HepG2 (cell line): ENCODE measurements around the gene ZNF48. TPM values are rescaled to one million over a fixed set of nuclear protein-coding genes. Genes with fewer than 3 reads are reported as not detected.

Experiments used
- CREBL2 ChIP-seq: sonication (generic); formaldehyde crosslinking; IDR thresholded peaks from 2 replicates; pipeline ENCODE4 v1.8.1; 2023; ENCODE audit warnings: missing genetic modification reagents, mild to moderate bottlenecking, borderline replicate concordance
- GTF2F1 ChIP-seq: fragments of 150-350 bp; IDR thresholded peaks from 2 replicates; pipeline ENCODE4 v1.6.1; 2014; ENCODE audit warnings: low read length
- HDAC1 ChIP-seq: sonication (generic); formaldehyde crosslinking; IDR thresholded peaks from 2 replicates; pipeline ENCODE4 v1.5.1; 2020; ENCODE audit warnings: mild to moderate bottlenecking, missing genetic modification reagents
- HMG20A ChIP-seq: IDR thresholded peaks from 2 replicates; pipeline ENCODE4 v1.6.1; 2016; ENCODE audit warnings: borderline replicate concordance
- HOXA3 ChIP-seq: sonication (generic); formaldehyde crosslinking; IDR thresholded peaks from 2 replicates; pipeline ENCODE4 v1.5.0; 2020; ENCODE audit warnings: missing genetic modification reagents
- HOXA5 ChIP-seq: sonication (generic); formaldehyde crosslinking; IDR thresholded peaks from 2 replicates; pipeline ENCODE4 v1.4.0; 2020; ENCODE audit warnings: missing genetic modification reagents
- IRX3 ChIP-seq: sonication (generic); formaldehyde crosslinking; IDR thresholded peaks from 2 replicates; pipeline ENCODE4 v1.8.1; 2023; ENCODE audit warnings: mild to moderate bottlenecking, low read depth, missing genetic modification reagents, borderline replicate concordance
- KDM5A ChIP-seq: fragments of 200-600 bp; sonication (generic); IDR thresholded peaks from 2 replicates; pipeline ENCODE4 v1.7.0; 2018; ENCODE audit warnings: antibody characterized with exemption, mild to moderate bottlenecking, low read length, borderline replicate concordance
- NFIB ChIP-seq: sonication (generic); formaldehyde crosslinking; IDR thresholded peaks from 2 replicates; pipeline ENCODE4 v1.9.0; 2021; ENCODE audit warnings: missing genetic modification reagents, mild to moderate bottlenecking, borderline replicate concordance
- NR1H2 ChIP-seq: sonication (generic); formaldehyde crosslinking; IDR thresholded peaks from 2 replicates; pipeline ENCODE4 v1.8.1; 2022; ENCODE audit warnings: low read depth, missing genetic modification reagents, borderline replicate concordance
- SAP130 ChIP-seq: IDR thresholded peaks from 2 replicates; pipeline ENCODE4 v1.6.1; 2016; ENCODE audit warnings: low read depth
- SIN3A ChIP-seq: IDR thresholded peaks from 2 replicates; pipeline ENCODE4 v1.6.1; 2011; ENCODE audit warnings: low read depth, mild to moderate bottlenecking, control low read depth, low read length, borderline replicate concordance
- SMARCC2 ChIP-seq: fragments of 450-650 bp; IDR thresholded peaks from 2 replicates; pipeline ENCODE4 v1.6.1; 2017; ENCODE audit warnings: antibody characterized with exemption, mild to moderate bottlenecking
- SOX6 ChIP-seq, 2 experiments: fragments of 450-650 bp in 1 of 2; sonication (generic) in 1 of 2; formaldehyde crosslinking in 1 of 2; IDR thresholded peaks; 2 replicates each; pipeline versions ENCODE4 v1.4.0 to v1.6.1; 2017 to 2020; ENCODE audit warnings: antibody characterized with exemption in 1 of 2, mild to moderate bottlenecking in 1 of 2, missing genetic modification reagents in 1 of 2
- TBP ChIP-seq: sonication (generic); formaldehyde crosslinking; IDR thresholded peaks from 2 replicates; pipeline ENCODE4 v1.5.0; 2020; ENCODE audit warnings: missing genetic modification reagents
- ZBTB2 ChIP-seq: sonication (generic); formaldehyde crosslinking; IDR thresholded peaks from 2 replicates; pipeline ENCODE4 v1.8.0; 2022; ENCODE audit warnings: low read depth, missing genetic modification reagents
- ZC3H4 ChIP-seq: sonication (generic); formaldehyde crosslinking; IDR thresholded peaks from 2 replicates; pipeline ENCODE4 v1.4.0; 2020; ENCODE audit warnings: missing genetic modification reagents, borderline replicate concordance
- ZNF292 ChIP-seq: sonication (generic); formaldehyde crosslinking; IDR thresholded peaks from 2 replicates; pipeline ENCODE4 v1.8.1; 2022; ENCODE audit warnings: mild to moderate bottlenecking, low read depth, missing genetic modification reagents, borderline replicate concordance
- ZNF296 ChIP-seq: sonication (generic); formaldehyde crosslinking; conservative IDR thresholded peaks from 2 replicates; pipeline ENCODE4 v1.5.0; 2020; ENCODE audit warnings: mild to moderate bottlenecking, missing genetic modification reagents
- ZNF574 ChIP-seq: sonication (generic); formaldehyde crosslinking; IDR thresholded peaks from 2 replicates; pipeline ENCODE4 v1.4.0; 2020; ENCODE audit warnings: missing genetic modification reagents
- ZNF577 ChIP-seq: sonication (generic); formaldehyde crosslinking; IDR thresholded peaks from 2 replicates; pipeline ENCODE4 v1.4.0; 2020; ENCODE audit warnings: mild to moderate bottlenecking, low read depth, missing genetic modification reagents, borderline replicate concordance
- ZNF674 ChIP-seq: sonication (generic); formaldehyde crosslinking; IDR thresholded peaks from 2 replicates; pipeline ENCODE4 v1.5.0; 2020; ENCODE audit warnings: low read depth, mild to moderate bottlenecking, missing genetic modification reagents
- polyA plus RNA-seq, 8 experiments: library from polyadenylated mRNA; depleted of rRNA in 3 of 8; stranded (reverse) in 7 of 8; unstranded in 1 of 8; fragments of >200 nt; fragmentation: Illumina TruSeq in 4 of 8; extraction: Trizol in 4 of 8; gene quantifications; 2 replicates each; pipeline versions ENCODE4 v1.2.1 to v1.2.3, GENCODE V29; 2011 to 2016; ENCODE audit warnings: low read depth in 4 of 8, missing spikeins in 1 of 8, mixed read lengths in 1 of 8; ENCODE audit not compliant: insufficient read depth in 1 of 8
- total RNA-seq, 5 experiments: library from RNA; depleted of rRNA; stranded (reverse); fragments of >200 nt; fragmentation: Illumina TruSeq; extraction: Trizol; gene quantifications; 2 replicates each; pipeline ENCODE4 v1.2.3, GENCODE V29; 2016; ENCODE audit warnings: low read depth in 1 of 5
- TF ChIP-seq, protein P1 (sequence below): sonication (generic); formaldehyde crosslinking; IDR thresholded peaks from 2 replicates; pipeline ENCODE4 v1.4.0; 2020; ENCODE audit warnings: low read depth, mild to moderate bottlenecking, missing genetic modification reagents

ZNF48 gene
- total and polyA plus RNA-seq, 2 of the 13 experiments (the other 11 are each of a cell fraction or from before 2014, with no cell fraction given): 9.9 to 12.3 TPM

- TF ChIP-seq ZBTB2 (CRISPR knock-in tag) (no peak), ZNF296 (CRISPR knock-in tag) (no peak), SIN3A (0 out of 2 replicates have a peak, but pooled peaks have one; percentile 43), GTF2F1 (no peak), ZNF577 (CRISPR knock-in tag) (no peak), CREBL2 (CRISPR knock-in tag) (0 out of 2 replicates have a peak, but pooled peaks have one; percentile 30), TBP (no peak), ZC3H4 (0 out of 2 replicates have a peak, but pooled peaks have one; percentile 55), ZNF574 (peak; percentile 61), SOX6 (IDR thresholded peaks at IDR 0.05) (no peak), SOX6 (CRISPR knock-in tag; IDR thresholded peaks at IDR 0.05) (peak; percentile 94), NR1H2 (no peak), HDAC1 (CRISPR knock-in tag) (peak; percentile 89), SMARCC2 (no peak), HOXA3 (CRISPR knock-in tag) (no peak), HMG20A (CRISPR knock-in tag) (peak; percentile 75; the same call in 1 of the 2 replicates), IRX3 (CRISPR knock-in tag) (no peak), NFIB (CRISPR knock-in tag) (no peak), SAP130 (peak; percentile 92), KDM5A (no peak), ZNF674 (CRISPR knock-in tag) (no peak), HOXA5 (CRISPR knock-in tag) (no peak), ZNF292 (CRISPR knock-in tag) (peak; percentile 37; the same call in 1 of the 2 replicates)
- TF ChIP-seq, protein P1, sequence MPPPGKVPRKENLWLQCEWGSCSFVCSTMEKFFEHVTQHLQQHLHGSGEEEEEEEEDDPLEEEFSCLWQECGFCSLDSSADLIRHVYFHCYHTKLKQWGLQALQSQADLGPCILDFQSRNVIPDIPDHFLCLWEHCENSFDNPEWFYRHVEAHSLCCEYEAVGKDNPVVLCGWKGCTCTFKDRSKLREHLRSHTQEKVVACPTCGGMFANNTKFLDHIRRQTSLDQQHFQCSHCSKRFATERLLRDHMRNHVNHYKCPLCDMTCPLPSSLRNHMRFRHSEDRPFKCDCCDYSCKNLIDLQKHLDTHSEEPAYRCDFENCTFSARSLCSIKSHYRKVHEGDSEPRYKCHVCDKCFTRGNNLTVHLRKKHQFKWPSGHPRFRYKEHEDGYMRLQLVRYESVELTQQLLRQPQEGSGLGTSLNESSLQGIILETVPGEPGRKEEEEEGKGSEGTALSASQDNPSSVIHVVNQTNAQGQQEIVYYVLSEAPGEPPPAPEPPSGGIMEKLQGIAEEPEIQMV (CRISPR knock-in tag): no peak
These were observed 6.7 kb downstream of the ZNF48 start (continued) for GRCh38 chr16:30401768-30402425.
